Fibroblast of the conjunctiva (primary cell): Measurements from ENCODE around the gene TRAPPC5.

ENCODE experiments used
- DNase-seq: peaks from one replicate; pipeline ENCODE4 v3.0.0-alpha.2; 2010; ENCODE audit warnings: low read depth

TRAPPC5 gene

GRCh38 chr19:7676376-7676775 lies 4.3 kb upstream of the TRAPPC5 start:
- no peak for DNase-seq

- DNase-seq: no peak
These were observed 3.8 kb upstream of the TRAPPC5 start, which contains the start of gene MCEMP1 for GRCh38 chr19:7676854-7677253. Gene MCEMP1, plus strand, starts transcription at chr19:7677090. Its CDS starts 31 bp downstream, at chr19:7677121.

GRCh38 chr19:7677669-7678311 lies 2.8 kb upstream of the TRAPPC5 start:
- DNase-seq: no peak

GRCh38 chr19:7678971-7679751 lies 1.5 kb upstream of the TRAPPC5 start:
- no peak for DNase-seq

- DNase-seq: no peak
These were observed 645 bp upstream of the TRAPPC5 start for GRCh38 chr19:7679771-7680605.

GRCh38 chr19:7681340-7682174 lies 924 bp downstream of the TRAPPC5 start:
- DNase-seq: peak; percentile 63

GRCh38 chr19:7682175-7682855 lies 1.7 kb downstream of the TRAPPC5 start:
- DNase-seq: no peak

GRCh38 chr19:7685546-7686445 lies 5.2 kb downstream of the TRAPPC5 start:
- DNase-seq: no peak

GRCh38 chr19:7687177-7687576 lies 6.5 kb downstream of the TRAPPC5 start:
- DNase-seq: no peak

GRCh38 chr19:7689165-7689564 lies 8.5 kb downstream of the TRAPPC5 start:
- no peak for DNase-seq

- DNase-seq: no peak
These were observed 10.2 kb downstream of the TRAPPC5 start for GRCh38 chr19:7690779-7691258.

GRCh38 chr19:7691497-7691896 lies 10.9 kb downstream of the TRAPPC5 start:
- DNase-seq: no peak

- no peak for DNase-seq
These were observed 11.9 kb downstream of the TRAPPC5 start for GRCh38 chr19:7692417-7693088.

GRCh38 chr19:7694499-7694898 lies 13.9 kb downstream of the TRAPPC5 start:
- DNase-seq: no peak

GRCh38 chr19:7697721-7698287 lies 17.2 kb downstream of the TRAPPC5 start:
- DNase-seq: no peak

GRCh38 chr19:7698583-7698982 lies 17.9 kb downstream of the TRAPPC5 start:
- DNase-seq: no peak

GRCh38 chr19:7699003-7699402 lies 18.4 kb downstream of the TRAPPC5 start:
- DNase-seq: no peak

GRCh38 chr19:7699417-7700401 lies 19.1 kb downstream of the TRAPPC5 start:
- DNase-seq: no peak
